Esophagus (tissue), 2 donors: ENCODE data around the gene TRAF7. TPM values are rescaled to one million over a fixed set of nuclear protein-coding genes. Genes with fewer than 3 reads are reported as not detected.
A peak's percentile ranks its signal among the peaks of the same experiment; 100 is the strongest.

ENCODE experiments used
- H3K27ac ChIP-seq, 2 donors: one replicate each; pipeline ENCODE4 v1.5.1; 2013; ENCODE audit warnings: low read depth in 2 of 2, mild to moderate bottlenecking in 2 of 2, inconsistent platforms in 1 of 2, low read length in 1 of 2, moderate library complexity in 1 of 2
- H3K27me3 ChIP-seq, 2 donors: one replicate each; pipeline ENCODE4 v1.6.1; 2013; ENCODE audit warnings: low read length in 2 of 2, control low read depth in 1 of 2, mild to moderate bottlenecking in 1 of 2; ENCODE audit not compliant: insufficient read depth in 2 of 2, control insufficient read depth in 1 of 2
- H3K36me3 ChIP-seq, 2 donors: one replicate each; pipeline ENCODE4 v1.6.1; 2013; ENCODE audit warnings: low read length in 1 of 2; ENCODE audit not compliant: control insufficient read depth in 2 of 2, insufficient read depth in 2 of 2
- H3K4me1 ChIP-seq, 2 donors: one replicate each; pipeline ENCODE4 v1.6.1; 2013; ENCODE audit warnings: low read length in 1 of 2; ENCODE audit not compliant: control insufficient read depth in 2 of 2, insufficient read depth in 2 of 2
- H3K4me3 ChIP-seq, 2 donors: one replicate each; pipeline ENCODE4 v1.5.1; 2013; ENCODE audit warnings: low read length in 2 of 2, mild to moderate bottlenecking in 2 of 2, low read depth in 1 of 2, moderate library complexity in 1 of 2
- H3K9me3 ChIP-seq, 2 donors: one replicate each; pipeline ENCODE4 v1.6.1; 2013; ENCODE audit warnings: mild to moderate bottlenecking in 2 of 2, low read depth in 1 of 2, low read length in 1 of 2, moderate library complexity in 1 of 2; ENCODE audit not compliant: control insufficient read depth in 2 of 2, insufficient read depth in 1 of 2
- WGBS, 2 donors: extraction: QIAGEN DNeasy Blood & Tissue Kit; methylation state at CpG; one replicate each; pipeline ENCODE4 v1.1.7; 2013; 5-methylcytosine and 5-hydroxymethylcytosine counted together
- polyA plus RNA-seq, 2 donors: library from polyadenylated mRNA; stranded (reverse); fragments of 200-250 nt; gene quantifications; one replicate each; pipeline ENCODE4 v1.2.3, GENCODE V29; 2013
- donor health status: healthy with polysubstance abuse.
- donor health status: Bipolar disorder and iron deficiency.

TRAF7 gene
- polyA plus RNA-seq, 2 donors = 40.1 to 41.5 TPM

GRCh38 chr16:2162676-2163118, 7.1 kb downstream of the TRAF7 start:
- WGBS, 2 donors = 50 to 72% methylated on average over 13 of the region's 13 CpGs
- H3K27me3 ChIP-seq = no peaks in the 10 kb centered on the region
- peak overlapping the region; percentile 92 to 93 for H3K27ac ChIP-seq
- peaks cover 21 to 54% of the 10 kb centered on the region in 2 donors for H3K4me1 ChIP-seq
- no peak overlapping the region for H3K4me3 ChIP-seq
- peaks cover 5 to 18% of the 10 kb centered on the region in 2 donors for H3K36me3 ChIP-seq
- no peaks in the 10 kb centered on the region for H3K9me3 ChIP-seq

GRCh38 chr16:2163211-2163881, 7.8 kb downstream of the TRAF7 start:
- H3K4me1 ChIP-seq = peaks cover 16 to 47% of the 10 kb centered on the region in 2 donors
- no peaks in the 10 kb centered on the region for H3K27me3 ChIP-seq
- H3K27ac ChIP-seq = peak overlapping the region; percentile 92 to 93
- no peak overlapping the region for H3K4me3 ChIP-seq
- WGBS, 2 donors = 55 to 62% methylated on average over 26 of the region's 26 CpGs
- peaks cover 5 to 21% of the 10 kb centered on the region in 2 donors for H3K36me3 ChIP-seq
- H3K9me3 ChIP-seq = no peaks in the 10 kb centered on the region

- WGBS, 2 donors = 93 to 96% methylated on average over 12 of the region's 12 CpGs
- Histone ChIP-seq H3K4me3 (no peak overlapping the region), H3K4me1 (peaks cover 3 to 28% of the 10 kb centered on the region in 2 donors), H3K27me3 (no peaks in the 10 kb centered on the region), H3K27ac (no peak overlapping the region), H3K36me3 (peaks cover 5 to 39% of the 10 kb centered on the region in 2 donors), H3K9me3 (no peaks in the 10 kb centered on the region)
Measured at GRCh38 chr16:2165861-2166260, 10.3 kb downstream of the TRAF7 start.

GRCh38 chr16:2166263-2167067, 10.9 kb downstream of the TRAF7 start:
- H3K27me3 ChIP-seq = no peaks in the 10 kb centered on the region
- 84 to 92% methylated on average over 17 of the region's 17 CpGs for WGBS, 2 donors
- no peaks in the 10 kb centered on the region for H3K9me3 ChIP-seq
- H3K27ac ChIP-seq = no peak overlapping the region
- H3K4me1 ChIP-seq = peaks cover 3 to 24% of the 10 kb centered on the region in 2 donors
- H3K36me3 ChIP-seq = peaks cover 5 to 45% of the 10 kb centered on the region in 2 donors
- H3K4me3 ChIP-seq = no peak overlapping the region

GRCh38 chr16:2167068-2167638, 11.6 kb downstream of the TRAF7 start:
- WGBS, 2 donors = 80 to 93% methylated on average over 18 of the region's 18 CpGs
- Histone ChIP-seq H3K9me3 (no peaks in the 10 kb centered on the region), H3K27me3 (no peaks in the 10 kb centered on the region), H3K4me1 (peaks cover 3 to 17% of the 10 kb centered on the region in 2 donors), H3K4me3 (no peak overlapping the region), H3K27ac (no peak overlapping the region), H3K36me3 (peaks cover 5 to 51% of the 10 kb centered on the region in 2 donors)

- H3K27ac ChIP-seq = peak overlapping the region in 1 of 2 donors; percentile 61
- peaks cover 0 to 2% of the 10 kb centered on the region in 2 donors for H3K4me1 ChIP-seq
- H3K9me3 ChIP-seq = no peaks in the 10 kb centered on the region
- no peaks in the 10 kb centered on the region for H3K27me3 ChIP-seq
- peak overlapping the region in 1 of 2 donors; percentile 35 for H3K4me3 ChIP-seq
- peaks cover 17 to 73% of the 10 kb centered on the region in 2 donors for H3K36me3 ChIP-seq
- WGBS, 2 donors = 78 to 84% methylated on average over 17 to 18 of the region's 18 CpGs
Measured at GRCh38 chr16:2170080-2170479, 14.5 kb downstream of the TRAF7 start.

GRCh38 chr16:2170587-2171435, 15.2 kb downstream of the TRAF7 start:
- Histone ChIP-seq H3K4me1 (peaks cover 0 to 6% of the 10 kb centered on the region in 2 donors), H3K4me3 (peak overlapping the region in 1 of 2 donors; percentile 35), H3K27me3 (no peaks in the 10 kb centered on the region), H3K27ac (no peak overlapping the region), H3K9me3 (no peaks in the 10 kb centered on the region), H3K36me3 (peaks cover 19 to 75% of the 10 kb centered on the region in 2 donors)
- 84 to 87% methylated on average over 46 to 47 of the region's 47 CpGs for WGBS, 2 donors

- Histone ChIP-seq H3K9me3 (no peaks in the 10 kb centered on the region), H3K27ac (no peak overlapping the region), H3K36me3 (peaks cover 21 to 76% of the 10 kb centered on the region in 2 donors), H3K4me3 (no peak overlapping the region), H3K27me3 (no peaks in the 10 kb centered on the region), H3K4me1 (peaks cover 0 to 13% of the 10 kb centered on the region in 2 donors)
- WGBS, 2 donors = 91 to 94% methylated on average over 28 of the region's 28 CpGs
Measured at GRCh38 chr16:2171601-2172178, 16.1 kb downstream of the TRAF7 start.
